ENCODE measurements around the gene MTF1. TPM values are rescaled to one million over a fixed set of nuclear protein-coding genes. Genes with fewer than 3 reads are reported as not detected.
"Not testable (repeated sequence)": the region's sequence is repeated elsewhere in the genome, so short reads cannot be mapped to it uniquely, and the experiment has no call there.

The MTF1 gene
- polyA plus RNA-seq, 1 donor from 2014 or later: 3.7 TPM

DNA sequence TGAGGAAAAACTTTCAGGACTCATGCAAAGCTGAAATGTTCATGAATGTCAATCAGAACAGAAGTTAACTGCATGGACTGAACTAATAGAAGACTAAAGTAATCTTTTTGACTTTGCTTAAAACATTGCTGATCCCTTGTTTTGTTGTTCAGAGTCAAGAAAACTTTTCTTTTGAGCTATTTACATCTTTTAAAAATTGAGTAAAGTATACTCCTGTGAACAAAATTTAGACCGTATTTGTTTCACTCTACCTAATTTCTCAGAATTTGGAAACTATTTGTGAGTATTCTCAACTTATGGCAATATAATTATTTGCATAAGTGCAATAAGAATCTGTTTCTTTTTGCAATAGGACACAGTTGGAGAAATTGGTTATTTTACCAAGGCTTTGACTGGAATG is 46.3 kb upstream of the MTF1 start:
- Histone ChIP-seq H3K9ac (ENCODE audit: low read length) (no peak overlapping the region), H3K36me3 (ENCODE audit: insufficient read depth, low read length) (no peaks in the 10 kb centered on the region), H3K4me3 (ENCODE audit: low read length) (no peak overlapping the region), H4K20me1 (ENCODE audit: insufficient read depth) (no peaks in the 10 kb centered on the region), H3K27ac (ENCODE audit: low read length) (no peak overlapping the region), H2AFZ (ENCODE audit: low read depth, low read length) (no peak overlapping the region), H3K9me2 (ENCODE audit: insufficient read depth, low read length) (no peaks in the 10 kb centered on the region), H3K4me2 (ENCODE audit: low read length) (no peak overlapping the region), H3K27me3 (ENCODE audit: insufficient read depth, low read depth, low read length) (no peaks in the 10 kb centered on the region), H3F3A (ENCODE audit: insufficient read depth, low read length, poor library complexity, severe bottlenecking) (no peaks in the 10 kb centered on the region), H3K79me2 (replicated peaks; ENCODE audit: insufficient read depth, low read length) (no peaks in the 10 kb centered on the region), H3K9me3 (ENCODE audit: low read length) (no peaks in the 10 kb centered on the region)
- TF ChIP-seq POLR2AphosphoS5 (IDR thresholded peaks at IDR 0.05) (no peak), SMC3 (conservative IDR thresholded peaks at IDR 0.05; ENCODE audit: poor library complexity) (no peak)

DNA sequence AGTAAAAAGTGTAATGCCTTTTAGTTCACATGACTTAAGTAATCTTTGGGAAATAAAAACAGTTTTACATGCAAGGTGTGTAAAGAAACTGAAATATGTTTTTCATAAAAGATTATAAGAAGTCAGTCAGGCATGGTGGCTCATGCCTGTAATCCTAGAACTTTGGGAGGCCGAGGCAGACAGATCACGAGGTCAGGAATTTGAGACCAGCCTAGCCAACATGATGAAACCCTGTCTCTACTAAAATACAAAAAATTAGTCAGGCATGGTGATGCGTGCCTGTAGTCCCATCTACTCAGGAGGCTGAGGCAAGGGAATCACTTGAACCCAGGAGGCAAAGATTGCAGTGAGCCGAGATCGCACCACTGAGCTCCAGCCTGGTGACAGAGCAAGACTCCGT is 44.5 kb upstream of the MTF1 start:
- H3K9me3 ChIP-seq (ENCODE audit: low read length); H3K4me3 ChIP-seq (ENCODE audit: low read length); H3K36me3 ChIP-seq (ENCODE audit: insufficient read depth, low read length); H3K79me2 ChIP-seq (replicated peaks; ENCODE audit: insufficient read depth, low read length); H3K9ac ChIP-seq (ENCODE audit: low read length); H3K27ac ChIP-seq (ENCODE audit: low read length); H3K27me3 ChIP-seq (ENCODE audit: insufficient read depth, low read depth, low read length); H3K9me2 ChIP-seq (ENCODE audit: insufficient read depth, low read length); H3F3A ChIP-seq (ENCODE audit: insufficient read depth, low read length, poor library complexity, severe bottlenecking); H3K4me2 ChIP-seq (ENCODE audit: low read length); H4K20me1 ChIP-seq (ENCODE audit: insufficient read depth); H2AFZ ChIP-seq (ENCODE audit: low read depth, low read length): not testable (repeated sequence)

DNA sequence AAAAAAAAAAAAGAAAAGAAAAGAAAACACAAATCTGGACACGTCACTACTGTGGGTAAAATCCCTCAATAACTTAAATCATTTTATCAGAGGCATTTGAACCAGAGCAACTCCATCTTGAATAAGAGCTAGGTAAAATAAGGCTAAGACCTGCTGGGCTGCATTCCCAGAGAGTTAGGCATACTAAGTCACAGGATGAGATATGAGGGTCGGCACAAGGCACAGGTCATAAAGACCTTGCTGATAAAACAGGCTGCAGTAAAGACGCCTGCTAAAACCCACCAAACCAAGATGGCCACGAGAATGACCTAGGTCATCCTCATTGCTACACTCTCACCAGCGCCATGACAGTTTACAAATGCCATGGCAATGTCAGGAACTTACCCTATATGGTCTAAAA is 43.6 kb upstream of the MTF1 start:
- Histone ChIP-seq H4K20me1 (ENCODE audit: insufficient read depth) (no peaks in the 10 kb centered on the region), H2AFZ (ENCODE audit: low read depth, low read length) (no peak overlapping the region), H3K27me3 (ENCODE audit: insufficient read depth, low read depth, low read length) (no peaks in the 10 kb centered on the region), H3K79me2 (replicated peaks; ENCODE audit: insufficient read depth, low read length) (no peaks in the 10 kb centered on the region), H3K36me3 (ENCODE audit: insufficient read depth, low read length) (no peaks in the 10 kb centered on the region), H3K9ac (ENCODE audit: low read length) (no peak overlapping the region), H3K9me3 (ENCODE audit: low read length) (no peaks in the 10 kb centered on the region), H3K4me3 (ENCODE audit: low read length) (no peak overlapping the region), H3F3A (ENCODE audit: insufficient read depth, low read length, poor library complexity, severe bottlenecking) (no peaks in the 10 kb centered on the region), H3K9me2 (ENCODE audit: insufficient read depth, low read length) (no peaks in the 10 kb centered on the region), H3K27ac (ENCODE audit: low read length) (no peak overlapping the region), H3K4me2 (ENCODE audit: low read length) (no peak overlapping the region)
- TF ChIP-seq EP300 (conservative IDR thresholded peaks at IDR 0.05; ENCODE audit: poor library complexity, severe bottlenecking) (no peak), REST (IDR thresholded peaks at IDR 0.05; ENCODE audit: borderline replicate concordance) (no peak), RAD21 (conservative IDR thresholded peaks at IDR 0.05) (no peak), EZH2 (IDR thresholded peaks at IDR 0.05; ENCODE audit: borderline replicate concordance, insufficient read depth, low read length, poor library complexity, severe bottlenecking) (no peak), POLR2AphosphoS5 (IDR thresholded peaks at IDR 0.05) (no peak), SMC3 (conservative IDR thresholded peaks at IDR 0.05; ENCODE audit: poor library complexity) (no peak), MXI1 (conservative IDR thresholded peaks at IDR 0.05; ENCODE audit: poor library complexity, severe bottlenecking) (no peak), TAF1 (IDR thresholded peaks at IDR 0.05; ENCODE audit: low read depth) (no peak)
- TF ChIP-seq, protein P1, sequence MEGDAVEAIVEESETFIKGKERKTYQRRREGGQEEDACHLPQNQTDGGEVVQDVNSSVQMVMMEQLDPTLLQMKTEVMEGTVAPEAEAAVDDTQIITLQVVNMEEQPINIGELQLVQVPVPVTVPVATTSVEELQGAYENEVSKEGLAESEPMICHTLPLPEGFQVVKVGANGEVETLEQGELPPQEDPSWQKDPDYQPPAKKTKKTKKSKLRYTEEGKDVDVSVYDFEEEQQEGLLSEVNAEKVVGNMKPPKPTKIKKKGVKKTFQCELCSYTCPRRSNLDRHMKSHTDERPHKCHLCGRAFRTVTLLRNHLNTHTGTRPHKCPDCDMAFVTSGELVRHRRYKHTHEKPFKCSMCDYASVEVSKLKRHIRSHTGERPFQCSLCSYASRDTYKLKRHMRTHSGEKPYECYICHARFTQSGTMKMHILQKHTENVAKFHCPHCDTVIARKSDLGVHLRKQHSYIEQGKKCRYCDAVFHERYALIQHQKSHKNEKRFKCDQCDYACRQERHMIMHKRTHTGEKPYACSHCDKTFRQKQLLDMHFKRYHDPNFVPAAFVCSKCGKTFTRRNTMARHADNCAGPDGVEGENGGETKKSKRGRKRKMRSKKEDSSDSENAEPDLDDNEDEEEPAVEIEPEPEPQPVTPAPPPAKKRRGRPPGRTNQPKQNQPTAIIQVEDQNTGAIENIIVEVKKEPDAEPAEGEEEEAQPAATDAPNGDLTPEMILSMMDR (IDR thresholded peaks at IDR 0.05; ENCODE audit: poor library complexity, severe bottlenecking): no peak

All from neural cell (in vitro differentiated cells).